Activated CD8-positive, alpha-beta memory T cell treated with anti-CD3 and anti-CD28 coated beads for 4 hours (primary cell): ENCODE data around the gene ZNF512B.
"Not testable (repeated sequence)": the region's sequence is repeated elsewhere in the genome, so short reads cannot be mapped to it uniquely, and the experiment has no call there.

Source experiments
- DNase-seq, 2 donors: peaks; one replicate each; pipeline ENCODE4 v3.0.0-alpha.2; 2020; ENCODE audit warnings: low read depth in 2 of 2

The ZNF512B gene

DNA sequence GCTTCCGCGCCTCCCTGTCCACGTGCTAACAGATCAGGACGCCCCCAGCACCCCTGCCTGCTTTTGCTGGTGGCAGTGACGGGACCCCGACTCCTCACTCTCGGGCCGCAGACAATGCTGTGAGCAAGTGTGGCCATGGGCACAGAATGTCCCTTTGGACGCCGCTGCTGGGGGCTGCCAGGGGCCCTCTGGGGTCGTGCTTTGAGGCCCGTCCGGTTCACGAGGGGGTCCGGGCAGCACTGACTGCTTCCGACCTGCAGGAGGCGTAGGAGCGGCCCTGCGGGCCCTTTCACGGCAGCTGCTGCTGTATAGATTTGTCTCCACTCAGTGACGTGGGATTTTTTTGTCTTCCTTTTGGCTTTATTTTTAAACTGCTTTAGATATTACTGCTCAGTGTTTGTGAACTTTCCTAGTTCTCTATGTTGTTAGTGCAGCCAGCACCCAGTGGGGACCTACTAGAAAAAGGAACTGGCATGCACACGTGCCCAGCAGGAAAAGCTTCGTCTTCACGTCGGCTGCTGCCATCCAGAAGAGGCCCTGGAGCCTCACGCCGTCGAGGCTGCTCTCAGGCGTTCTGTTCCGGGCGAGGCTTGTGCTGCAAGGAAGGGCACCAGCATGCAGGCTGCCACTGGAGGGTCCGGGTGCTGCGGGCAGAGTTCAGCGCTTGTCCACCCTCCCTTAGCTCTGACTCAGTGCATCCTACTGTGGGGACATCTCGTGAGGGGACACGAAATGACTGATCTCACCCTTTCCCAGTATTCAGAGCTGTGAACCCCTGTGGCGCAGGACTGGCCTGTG lies 35.3 kb downstream of the ZNF512B start:
- DNase-seq = no peak

DNA sequence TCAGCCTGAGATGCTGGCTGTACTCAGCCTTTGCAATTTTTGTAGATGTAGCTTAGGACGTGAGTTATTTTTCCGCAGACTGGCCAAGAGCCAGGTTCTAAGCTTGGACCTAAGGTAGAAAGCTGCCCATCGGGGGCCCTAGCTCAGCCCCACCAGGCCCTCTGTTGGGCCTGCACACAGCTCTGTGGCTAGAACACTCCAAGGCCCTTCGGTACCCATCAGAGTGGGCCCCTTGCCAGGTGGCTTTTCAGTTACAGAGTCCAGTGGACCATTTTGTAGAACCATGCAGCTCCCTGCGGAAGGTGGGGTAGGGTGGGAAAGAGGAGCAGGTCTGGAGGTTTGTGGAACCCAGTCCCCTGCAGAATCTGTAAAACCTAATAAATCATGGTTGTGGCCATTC lies 36.1 kb downstream of the ZNF512B start:
- DNase-seq = no peak

GRCh38 chr20:63932606-63933160 lies 37.0 kb downstream of the ZNF512B start:
- no peak for DNase-seq

GRCh38 chr20:63931735-63932134 lies 38.0 kb downstream of the ZNF512B start:
- no peak for DNase-seq

- no peak for DNase-seq
These were observed 38.7 kb downstream of the ZNF512B start for GRCh38 chr20:63930971-63931553.

- not testable (repeated sequence) for DNase-seq
These were observed 40.3 kb downstream of the ZNF512B start for GRCh38 chr20:63929473-63929883.

- no peak for DNase-seq
These were observed 40.7 kb downstream of the ZNF512B start for GRCh38 chr20:63929071-63929470.

GRCh38 chr20:63926298-63926697 lies 43.4 kb downstream of the ZNF512B start:
- no peak for DNase-seq

- no peak for DNase-seq
These were observed 45.5 kb downstream of the ZNF512B start for GRCh38 chr20:63924241-63924640.

DNA sequence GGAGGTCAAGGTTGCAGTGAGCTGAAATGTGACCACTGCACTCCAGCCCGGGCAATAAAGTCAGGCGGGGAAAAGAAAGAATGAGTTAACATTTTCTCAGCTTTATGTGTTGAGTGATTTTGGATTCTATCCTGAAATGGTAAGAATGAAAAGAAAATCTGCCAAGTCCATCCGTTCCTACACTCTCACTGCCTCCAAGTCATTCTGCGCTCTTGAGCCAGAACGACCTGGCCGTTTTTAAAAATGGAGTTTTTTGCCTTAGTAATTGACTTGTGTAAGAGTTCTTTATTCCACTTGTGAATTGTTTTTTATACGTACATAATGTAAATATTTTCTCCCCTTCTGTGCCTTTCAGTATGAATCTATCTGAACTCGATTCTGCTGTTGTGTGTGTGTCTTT lies 46.1 kb downstream of the ZNF512B start:
- no peak for DNase-seq

DNA sequence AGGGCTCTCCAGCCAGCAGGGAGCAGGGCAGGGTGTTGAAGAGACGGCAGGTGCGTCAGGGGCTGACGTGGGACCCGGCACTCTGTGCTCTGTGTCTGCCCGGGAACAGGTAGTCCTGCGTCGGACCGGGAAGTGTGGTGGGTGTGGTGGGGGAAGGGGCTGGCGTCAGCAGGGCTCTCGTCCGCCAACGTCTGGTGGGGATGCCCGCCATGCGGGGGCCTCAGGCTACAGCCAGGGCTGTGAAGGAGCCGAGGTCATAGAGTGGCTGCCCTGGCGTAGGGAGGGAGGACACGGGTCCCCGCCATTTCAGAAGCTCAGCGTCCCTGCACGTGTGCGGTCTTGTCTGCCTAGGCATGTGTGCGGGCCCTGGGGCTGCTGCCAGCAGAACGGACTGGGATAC lies 49.5 kb downstream of the ZNF512B start:
- no peak for DNase-seq

- no peak for DNase-seq
These were observed 50.6 kb downstream of the ZNF512B start for GRCh38 chr20:63919130-63919529.

GRCh38 chr20:63917811-63918210 lies 51.9 kb downstream of the ZNF512B start:
- DNase-seq = no peak

GRCh38 chr20:63916371-63916939 lies 53.3 kb downstream of the ZNF512B start:
- DNase-seq = not testable (repeated sequence)

DNA sequence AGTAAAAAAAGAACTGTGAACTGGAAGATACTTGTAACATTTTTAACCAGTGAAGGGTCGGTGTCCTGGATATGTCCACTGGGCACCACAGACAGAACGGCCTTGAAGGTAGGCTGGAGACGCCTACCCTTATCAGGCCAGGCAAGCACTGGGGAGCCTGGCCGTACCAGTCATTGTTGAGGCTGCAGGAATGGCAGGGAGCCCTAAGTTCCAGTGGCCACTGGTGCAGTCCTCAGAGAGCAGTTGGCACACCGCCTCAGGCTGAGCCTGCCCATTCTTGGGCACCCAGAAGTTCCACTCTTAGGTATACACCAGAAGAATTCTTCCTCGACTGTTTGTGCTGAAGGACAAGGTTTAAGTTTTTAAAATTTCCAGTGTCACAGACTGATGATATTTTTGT lies 54.3 kb downstream of the ZNF512B start:
- no peak for DNase-seq

DNA sequence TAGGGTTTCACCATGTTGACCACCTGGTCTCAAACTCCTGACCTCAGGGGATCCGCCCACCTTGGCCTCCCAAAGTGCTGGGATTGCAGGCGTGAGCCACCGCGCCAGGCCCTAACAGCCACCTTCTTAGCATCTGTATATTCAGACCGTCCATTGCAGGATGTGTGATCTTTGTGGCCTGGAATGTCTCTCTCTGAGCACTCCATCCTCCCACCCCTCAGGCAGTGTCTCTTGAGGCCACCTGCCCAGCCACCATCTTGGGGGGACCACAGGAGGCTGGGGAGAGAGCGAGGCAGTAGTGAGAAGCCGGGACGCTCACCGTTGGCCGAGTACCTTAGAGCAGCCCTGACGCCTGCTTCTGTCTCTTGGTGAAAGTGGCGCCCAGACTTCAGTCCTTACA lies 56.0 kb downstream of the ZNF512B start:
- DNase-seq = no peak

GRCh38 chr20:63911176-63911575 lies 58.6 kb downstream of the ZNF512B start:
- no peak for DNase-seq

DNA sequence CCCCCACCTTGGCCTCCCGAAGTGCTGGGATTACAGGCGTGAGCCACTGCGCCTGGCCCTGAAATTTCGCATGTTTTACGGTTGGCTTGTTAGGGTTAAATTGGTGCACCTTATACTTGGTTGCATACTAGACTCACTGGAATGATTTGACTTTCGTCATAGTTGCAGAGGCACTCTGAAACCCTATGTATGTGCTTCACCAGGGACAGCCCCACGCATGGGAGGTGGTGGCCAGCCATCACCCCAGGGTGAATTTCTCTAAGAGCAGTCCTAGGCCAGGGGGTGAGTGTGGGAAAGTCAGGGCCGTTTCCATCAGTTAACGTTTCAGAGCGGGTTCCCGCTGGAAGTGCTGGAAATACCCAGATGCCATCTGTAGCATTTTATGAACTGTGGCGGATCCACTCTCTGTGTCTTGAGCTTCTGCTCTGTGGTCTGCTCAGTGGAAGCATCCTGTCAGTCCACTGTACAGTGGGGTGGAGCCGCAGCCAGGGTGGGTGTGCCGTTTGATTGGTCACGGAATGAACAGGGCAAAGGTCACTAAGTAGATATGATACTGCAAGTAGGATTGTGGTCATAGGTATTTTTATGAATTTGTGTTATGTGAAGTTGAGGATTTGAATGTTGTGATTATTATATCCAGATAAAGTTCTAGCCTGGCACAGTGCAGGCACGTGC lies 61.6 kb downstream of the ZNF512B start:
- DNase-seq = no peak
